GM18502 (cell line): ENCODE results near the gene ADAM10.
"Not testable (repeated sequence)": the region's sequence is repeated elsewhere in the genome, so short reads cannot be mapped to it uniquely, and the experiment has no call there.

Source experiments
- ATAC-seq: cut with Tn5 transposase; IDR thresholded peaks from one replicate; pipeline ENCODE4 v1.9.1; 2021; ENCODE audit warnings: mild to moderate bottlenecking; ENCODE audit not compliant: unreplicated experiment, poor library complexity

Gene ADAM10

DNA sequence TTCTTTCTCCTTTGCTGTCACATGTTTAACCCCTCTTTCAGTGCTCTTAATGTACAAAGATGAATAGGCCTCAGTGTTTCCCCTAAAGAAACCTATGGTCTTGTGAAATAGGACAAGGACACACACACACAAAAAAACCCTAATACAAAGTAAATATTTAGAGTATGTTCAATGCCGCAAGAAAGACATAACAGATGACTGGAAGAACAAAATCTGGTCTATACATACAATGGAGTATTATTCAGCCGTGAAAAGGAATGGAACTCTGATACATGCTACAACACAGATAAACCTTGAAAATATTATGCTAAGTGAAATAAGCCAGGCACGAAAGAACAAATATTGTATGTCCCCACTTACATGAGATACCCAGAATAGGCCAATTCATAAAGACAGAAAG, 123.1 kb downstream of the ADAM10 start:
- ATAC-seq, result no peak

DNA sequence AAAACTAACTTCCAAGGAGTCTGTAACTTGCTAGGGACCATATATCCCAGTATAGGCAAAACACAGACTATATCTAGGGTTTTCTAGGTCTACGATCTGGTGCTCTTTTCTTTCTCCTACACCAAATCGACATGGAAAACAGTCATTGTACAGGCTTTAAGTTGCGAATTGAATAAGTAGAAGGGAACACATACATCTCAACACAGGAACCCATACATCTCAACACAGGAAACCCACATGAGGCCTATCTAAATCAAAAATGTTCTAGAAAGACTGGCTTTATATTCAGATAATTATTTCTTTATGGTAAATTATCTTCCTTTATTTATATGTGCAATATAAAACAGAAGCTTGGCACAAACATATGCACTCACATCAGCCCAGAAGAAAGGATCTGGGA, 126.6 kb downstream of the ADAM10 start:
- no peak for ATAC-seq

DNA sequence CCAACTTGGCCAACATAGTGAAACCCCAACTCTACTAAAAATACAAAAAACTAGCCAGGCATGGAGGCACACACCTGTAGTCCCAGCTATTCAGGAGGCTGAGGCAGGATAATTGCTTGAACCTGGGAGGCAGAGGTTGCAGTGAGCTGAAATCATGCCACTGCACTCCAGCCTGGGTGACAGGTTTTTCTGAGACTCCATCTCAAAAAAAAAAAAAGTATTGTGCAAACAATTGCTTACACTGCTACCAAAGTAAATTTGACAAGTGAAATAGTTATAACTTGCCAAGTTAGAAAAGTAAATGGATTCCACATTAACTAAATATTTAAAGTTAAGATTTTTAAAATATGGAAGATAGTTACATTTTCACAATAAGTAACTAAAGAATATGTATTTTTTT, 129.2 kb downstream of the ADAM10 start:
- not testable (repeated sequence) for ATAC-seq

DNA sequence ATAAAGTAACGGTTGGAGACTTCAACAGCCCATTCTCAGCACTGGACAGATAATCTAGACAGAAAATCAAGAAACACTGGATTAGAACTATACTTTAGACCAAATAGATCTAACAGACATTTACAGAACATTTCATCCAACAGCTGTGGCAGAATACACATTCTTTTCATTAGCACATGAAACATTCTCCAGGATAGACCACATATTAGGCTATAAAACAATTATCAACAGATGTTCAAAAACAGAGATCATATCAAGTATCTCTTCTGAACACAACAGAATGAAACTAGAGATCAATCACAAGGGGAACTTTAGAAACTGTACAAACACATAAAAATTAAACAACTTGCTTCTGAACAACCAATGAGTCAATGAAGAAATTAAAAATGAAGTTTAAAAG, 133.3 kb downstream of the ADAM10 start:
- no peak for ATAC-seq

DNA sequence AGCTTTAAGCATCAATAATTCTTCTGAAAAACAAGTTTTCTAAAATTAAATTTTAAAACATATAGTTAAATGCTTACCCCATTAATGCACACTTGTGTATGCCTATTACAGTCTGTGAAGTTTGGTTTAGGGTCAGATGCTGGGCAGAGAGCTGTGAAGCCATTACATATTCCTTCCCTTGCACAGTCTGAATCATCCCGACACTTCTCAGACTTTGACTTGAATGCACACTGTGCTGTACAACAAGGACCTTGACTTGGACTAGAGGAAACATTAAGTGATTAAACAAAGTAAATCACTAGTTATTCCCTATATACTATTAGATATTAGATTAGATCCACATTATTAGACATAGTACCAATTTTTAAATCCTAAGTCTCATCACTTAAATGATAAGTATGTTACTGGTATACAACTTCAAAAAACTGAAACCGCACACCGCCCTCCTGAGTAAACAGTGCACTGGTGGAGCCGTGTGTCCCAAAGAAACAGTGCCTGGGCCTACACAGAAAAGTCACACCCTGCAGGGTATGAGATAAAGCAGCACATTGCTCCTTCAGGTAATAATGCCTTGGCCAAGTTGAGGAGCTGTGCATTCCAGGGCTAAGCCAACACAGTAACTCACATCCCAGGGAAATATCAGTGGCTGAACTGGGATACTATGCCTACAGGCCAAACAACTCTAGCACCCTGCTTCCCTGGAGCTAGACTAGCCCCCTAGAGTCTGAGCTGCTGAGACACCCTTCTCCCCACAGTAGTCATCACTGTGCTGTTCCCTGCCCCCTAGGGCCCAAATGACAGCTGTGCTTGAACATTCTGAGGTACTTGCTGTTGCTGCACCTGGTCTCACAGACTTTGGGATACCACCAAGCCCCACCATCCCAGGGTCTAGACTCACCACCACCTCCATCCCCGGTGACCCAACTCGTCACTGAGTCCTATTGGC, 137.5 kb downstream of the ADAM10 start:
- ATAC-seq, result no peak

DNA sequence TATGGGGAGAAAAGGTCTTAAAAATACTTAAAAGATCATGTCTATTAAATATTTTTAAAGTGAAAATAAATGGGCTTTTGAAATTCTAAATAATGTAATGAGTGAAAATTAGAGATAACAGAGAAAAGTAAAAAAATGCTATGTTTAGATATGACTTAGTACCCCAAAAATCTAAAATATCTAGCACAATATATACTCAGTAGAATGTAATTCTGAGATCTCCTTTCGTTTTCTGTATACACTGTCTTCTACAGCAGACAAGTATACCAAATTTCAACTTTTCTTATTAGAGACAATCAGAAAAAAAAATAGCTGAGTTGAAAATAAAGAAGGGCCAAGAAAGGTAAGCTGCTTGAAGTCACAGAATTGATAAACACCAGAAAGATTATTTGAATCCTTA, 140.8 kb downstream of the ADAM10 start:
- ATAC-seq, result no peak

DNA sequence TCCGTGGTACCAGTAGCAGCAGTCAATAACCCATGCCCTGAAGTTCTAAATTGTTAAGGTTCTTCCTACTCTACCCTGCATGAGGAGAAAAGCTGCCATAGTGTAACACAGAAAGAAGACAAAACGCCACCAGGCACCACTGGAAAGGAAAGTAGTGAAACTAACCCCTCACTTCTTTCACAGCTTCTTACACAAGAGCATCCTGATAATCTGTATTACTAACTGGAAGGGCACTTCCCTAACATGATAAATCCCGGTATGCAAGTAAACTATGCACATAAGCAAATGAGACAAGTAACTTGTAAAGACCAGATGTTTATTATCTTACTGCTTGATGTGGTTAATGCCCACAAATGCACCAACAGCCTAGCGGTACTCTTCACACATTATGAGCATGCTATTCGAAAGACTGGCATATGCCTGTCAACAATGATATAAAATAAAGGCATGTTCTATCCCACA, 141.3 kb downstream of the ADAM10 start:
- no peak for ATAC-seq

DNA sequence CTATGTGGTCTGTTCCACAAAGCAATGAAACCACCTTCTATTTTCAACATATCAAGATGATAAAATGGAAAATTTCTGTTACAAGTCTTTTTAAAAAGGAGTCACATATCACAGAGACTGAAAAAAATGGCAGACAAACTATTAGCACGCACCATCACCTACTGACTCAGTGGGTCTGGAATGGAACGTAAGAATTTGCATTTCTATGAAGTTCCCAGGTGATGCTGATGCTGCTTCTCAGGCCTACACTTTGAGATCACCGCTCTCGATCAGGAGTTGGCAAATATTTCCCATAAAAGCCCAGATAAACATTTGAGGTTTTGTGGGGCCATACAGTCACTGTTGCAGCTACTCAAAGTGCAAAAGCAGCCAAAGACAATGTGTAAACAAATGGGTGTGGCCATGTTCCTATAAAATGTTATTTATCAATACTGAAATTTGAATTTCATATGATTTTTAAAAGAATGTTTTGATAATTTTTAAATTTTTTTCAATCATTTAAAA, 142.9 kb downstream of the ADAM10 start:
- ATAC-seq, result no peak

DNA sequence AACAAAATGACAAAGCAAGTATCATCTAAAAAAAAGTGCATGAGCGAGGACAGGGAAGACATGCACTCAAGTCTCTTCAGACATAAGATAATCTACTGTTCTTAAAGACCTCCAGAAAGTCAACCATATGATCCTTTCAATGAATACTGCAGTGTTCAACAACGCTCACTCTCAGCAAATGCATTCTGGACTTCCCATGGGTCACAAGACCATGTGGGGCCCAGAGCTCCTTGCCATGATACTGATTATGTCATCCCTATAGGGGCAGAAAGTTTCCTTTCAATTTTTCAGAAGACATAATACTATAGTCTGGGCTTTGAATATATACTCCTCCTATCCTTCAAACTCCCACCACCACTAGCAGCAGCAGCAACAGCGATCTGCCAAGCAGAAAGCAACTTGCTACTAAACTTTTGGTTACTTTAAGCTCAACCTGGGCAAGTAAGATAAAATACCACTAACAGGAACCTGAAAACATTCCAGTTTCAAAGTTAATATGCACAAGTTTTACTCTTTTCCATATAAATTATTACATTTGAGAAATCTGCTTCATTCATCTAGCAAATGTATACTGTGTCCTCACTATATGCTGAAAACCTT, 143.5 kb downstream of the ADAM10 start:
- ATAC-seq, result no peak

DNA sequence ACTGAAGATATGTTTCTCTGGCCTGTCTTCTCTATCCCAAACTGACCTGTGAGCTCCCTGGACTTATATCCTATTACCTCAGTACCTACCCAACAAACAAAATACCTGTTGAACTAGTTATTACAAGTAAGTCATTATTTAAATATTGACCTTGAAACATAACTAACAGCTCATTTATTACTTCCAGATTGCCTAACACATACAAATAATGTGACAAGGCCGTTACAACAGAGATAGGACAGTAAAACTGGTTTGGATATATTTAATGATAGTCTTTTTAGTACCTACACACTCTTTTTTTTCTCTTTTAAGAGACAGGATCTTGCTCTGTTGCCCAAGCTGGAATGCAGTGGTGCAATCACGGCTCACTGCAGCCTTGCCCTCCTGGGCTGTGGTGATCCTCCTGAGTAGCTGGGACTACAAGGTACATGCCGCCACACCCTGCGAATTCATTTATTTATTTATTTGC, 145.0 kb downstream of the ADAM10 start:
- ATAC-seq, result no peak

DNA sequence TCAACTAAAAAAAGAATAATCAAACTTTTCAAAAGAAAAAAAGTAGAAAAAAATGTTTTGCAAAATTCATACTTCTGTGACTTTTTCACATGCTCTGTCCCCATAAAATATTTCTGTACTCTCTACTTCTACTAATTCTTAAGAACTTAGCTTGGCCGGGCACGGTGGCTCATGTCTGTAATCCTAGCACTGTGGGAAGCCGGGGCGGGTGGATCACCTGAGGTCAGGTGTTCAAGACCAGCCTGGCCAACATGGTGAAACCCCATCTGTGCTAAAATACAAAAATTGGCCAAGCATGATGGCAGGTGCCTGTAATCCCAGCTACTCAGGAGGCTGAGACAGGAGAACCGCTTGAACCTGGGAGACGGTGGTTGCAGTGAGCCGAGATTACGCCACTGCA, 145.6 kb downstream of the ADAM10 start:
- ATAC-seq, result not testable (repeated sequence)

DNA sequence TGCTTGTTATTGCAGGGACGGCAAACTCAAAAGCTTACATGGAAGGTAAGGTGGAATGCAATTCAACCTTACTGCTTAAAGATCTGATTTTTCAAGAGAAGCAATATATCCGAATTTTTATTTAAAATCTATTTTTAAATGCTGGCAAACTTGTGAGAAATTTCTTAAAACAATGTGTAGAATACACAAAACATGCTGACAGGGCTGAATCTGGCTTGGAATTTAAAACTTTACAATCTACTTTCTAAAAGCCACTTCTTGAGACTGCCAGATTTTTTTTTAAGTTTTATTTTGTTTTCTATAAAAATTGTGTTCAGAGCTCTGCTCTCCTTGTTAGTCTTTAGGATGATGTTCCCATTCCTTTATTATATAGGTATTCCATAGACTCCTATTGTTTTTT, 146.7 kb downstream of the ADAM10 start:
- no peak for ATAC-seq

DNA sequence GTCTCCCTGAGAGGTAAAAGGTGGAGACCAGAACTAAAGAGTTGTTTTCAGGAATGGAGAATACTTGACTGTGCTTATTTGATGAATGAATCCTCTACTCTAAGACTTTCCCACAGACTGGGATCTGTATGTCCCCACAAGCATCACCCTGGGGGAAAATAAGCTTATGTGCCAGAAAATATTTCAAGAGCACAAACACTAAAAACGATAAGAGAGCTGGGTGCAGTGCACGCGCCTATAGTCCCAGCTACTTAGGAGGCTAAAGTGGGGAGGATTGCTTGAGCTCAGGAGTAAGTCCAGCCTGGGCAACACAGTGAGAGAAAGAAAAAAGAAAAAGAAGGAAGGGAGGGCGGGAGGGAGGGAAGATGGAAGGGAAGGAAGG, 150.7 kb downstream of the ADAM10 start:
- ATAC-seq, result no peak

DNA sequence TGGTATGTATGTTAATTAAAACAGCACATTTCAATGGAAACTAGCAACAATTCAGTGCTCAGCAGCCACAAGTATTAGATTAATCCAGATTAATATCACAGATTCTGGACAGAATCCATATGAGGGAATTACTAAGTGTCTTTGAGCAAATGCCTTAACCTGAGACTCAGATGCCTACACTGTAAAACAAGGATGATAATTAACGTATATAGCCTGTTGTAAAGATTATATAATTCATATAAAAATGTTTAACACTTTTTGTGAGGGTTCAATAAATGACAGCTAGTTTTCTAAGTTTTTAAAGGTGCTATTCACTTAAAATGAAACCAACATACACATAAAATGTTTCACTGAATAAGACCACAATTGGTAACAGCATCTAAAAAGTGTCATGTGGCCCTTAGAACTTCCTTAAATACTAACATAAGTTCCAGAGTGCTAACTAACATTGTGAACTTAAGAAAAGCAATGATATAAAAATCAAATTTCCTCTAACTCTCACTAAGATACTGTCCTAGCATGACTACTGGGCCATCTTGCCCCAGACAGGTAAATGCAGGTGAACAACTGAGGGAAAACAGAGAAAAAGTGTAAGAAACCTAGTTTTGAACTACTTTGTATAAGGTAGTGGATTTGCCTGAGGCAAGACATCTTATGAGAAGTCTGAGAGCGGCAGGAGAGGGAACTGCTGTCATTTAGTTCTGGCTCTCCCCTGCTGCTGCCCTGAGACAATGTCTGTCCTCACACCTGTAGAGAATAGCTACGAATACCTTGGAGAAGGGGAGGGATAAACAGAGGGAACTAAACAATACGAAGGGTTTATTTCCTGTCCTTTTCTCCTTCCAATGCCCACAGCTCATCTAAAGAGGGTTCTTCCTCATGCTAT, 151.3 kb downstream of the ADAM10 start:
- ATAC-seq, result no peak

DNA sequence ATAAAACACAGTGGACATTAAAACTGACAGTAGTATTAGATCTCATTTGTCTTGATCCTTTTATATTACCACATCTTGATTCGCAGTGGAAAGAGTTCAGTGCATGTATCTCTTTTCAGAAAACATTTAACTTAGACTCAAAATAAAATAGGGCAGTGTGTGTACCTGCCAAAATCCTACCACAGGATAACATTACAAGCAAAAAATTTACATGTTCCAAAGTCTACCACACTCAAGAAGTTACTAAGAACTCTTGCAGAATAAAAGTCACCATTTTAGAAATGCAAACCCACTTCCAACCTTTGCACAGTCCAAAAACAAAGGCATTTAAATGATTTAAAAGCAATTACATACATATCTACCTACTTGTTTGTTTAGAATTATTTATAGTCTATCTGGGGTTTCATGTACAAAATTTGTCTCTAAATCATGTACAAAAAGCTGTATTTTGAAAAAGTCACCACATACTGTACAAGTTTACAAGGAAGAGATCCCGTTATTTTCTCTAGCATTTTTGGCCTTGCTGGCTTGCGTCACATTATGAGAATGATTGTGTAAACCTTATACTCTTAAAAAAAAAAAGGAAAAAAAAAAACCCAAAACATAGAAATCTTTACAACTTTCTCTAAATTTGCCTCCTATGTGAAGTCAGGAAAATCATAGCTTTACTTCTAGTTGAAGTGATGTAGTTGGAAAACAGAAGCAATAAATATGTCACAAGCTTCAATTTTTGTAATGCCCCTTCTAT, 153.8 kb downstream of the ADAM10 start:
- ATAC-seq, result no peak

DNA sequence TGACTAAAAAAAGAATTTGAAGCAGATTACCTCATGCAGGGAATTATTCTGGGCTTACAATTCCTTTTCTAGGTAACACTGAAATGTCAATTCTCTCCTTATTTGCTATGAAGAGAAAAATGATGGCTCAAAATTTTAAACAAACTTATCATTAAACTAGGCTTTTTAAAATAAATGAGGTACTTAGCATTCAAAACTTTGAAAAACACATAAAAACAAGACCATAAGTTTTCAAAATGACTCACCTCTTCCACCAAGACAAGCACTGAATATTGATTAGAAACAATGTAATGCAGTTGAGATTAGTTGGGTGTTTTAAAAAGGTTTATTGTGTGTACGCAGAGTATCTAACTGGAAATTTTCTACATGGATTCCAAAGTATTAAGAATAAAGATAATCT, 154.6 kb downstream of the ADAM10 start:
- no peak for ATAC-seq

DNA sequence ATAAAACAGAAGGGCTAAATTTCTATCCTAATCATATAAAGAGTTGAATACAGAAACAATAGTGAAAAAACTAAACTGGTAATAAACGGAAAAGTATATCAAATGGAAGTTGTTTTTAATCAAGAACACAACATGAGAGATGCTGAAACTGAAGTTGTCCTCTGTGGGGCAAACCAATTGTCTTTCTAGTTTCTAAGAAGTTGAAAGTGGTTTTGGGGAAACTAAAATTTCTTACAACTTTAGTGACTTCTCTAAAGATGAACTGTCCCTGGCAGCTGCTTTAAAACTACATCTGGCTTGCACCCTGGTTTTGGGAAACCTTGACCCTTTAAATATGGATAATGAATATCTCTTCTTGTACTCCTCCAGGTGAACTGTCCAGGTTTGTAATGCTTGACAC, 155.6 kb downstream of the ADAM10 start:
- no peak for ATAC-seq

DNA sequence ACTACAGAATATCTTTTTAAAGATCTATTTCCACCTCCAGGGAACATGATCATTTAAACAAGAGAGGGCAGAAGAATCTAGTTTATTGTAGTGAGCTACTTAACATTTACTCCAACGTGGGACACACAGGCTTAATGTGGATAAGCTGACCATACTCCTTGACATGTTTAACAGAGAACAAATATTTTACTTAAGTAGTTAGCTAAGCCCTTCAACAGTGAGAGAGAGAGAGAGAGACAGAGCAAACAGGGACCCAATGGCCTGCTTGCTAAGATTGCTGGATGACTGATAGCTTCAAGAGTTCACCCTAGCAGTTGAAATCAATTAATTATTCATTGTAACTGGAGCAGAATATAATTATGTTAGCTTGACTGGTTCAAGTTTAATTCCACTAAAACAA, 158.6 kb downstream of the ADAM10 start:
- ATAC-seq, result no peak

DNA sequence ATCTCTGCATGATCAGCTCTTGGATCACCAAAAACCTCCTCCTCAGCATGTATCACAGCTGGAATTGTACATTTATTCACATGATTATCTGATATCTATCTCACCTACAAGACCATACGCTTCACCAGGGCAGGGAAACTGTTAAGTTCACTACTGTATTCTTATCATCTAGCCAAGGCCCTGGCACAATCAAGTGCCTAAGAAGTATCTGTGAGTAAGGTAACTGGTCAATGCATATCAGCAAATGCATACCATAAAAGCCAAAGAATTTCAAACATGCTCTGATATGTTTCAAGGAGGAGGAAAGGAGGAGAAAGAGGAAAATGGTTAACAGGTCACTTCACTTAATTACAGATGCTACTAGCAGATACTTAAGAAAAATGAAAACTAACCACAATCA, 159.3 kb downstream of the ADAM10 start:
- no peak for ATAC-seq

DNA sequence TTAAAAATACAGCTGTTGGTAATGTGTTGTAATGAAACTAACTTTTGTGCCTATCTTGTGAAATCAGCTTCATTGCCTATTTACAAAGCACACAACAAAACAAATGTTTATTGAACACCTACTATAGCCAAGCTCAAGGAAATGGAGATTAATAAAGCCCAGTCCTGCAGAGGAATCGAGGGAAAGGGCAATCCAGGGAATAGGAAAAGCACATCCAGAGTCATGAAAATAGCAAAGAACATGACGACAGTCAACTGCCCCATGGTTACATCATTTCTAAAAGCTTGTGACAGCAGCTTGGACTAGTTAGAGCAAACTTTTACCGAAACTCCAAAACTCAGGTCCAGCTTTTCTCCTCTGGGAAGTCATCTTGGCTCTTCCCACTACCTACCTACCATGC, 160.5 kb downstream of the ADAM10 start:
- no peak for ATAC-seq
